HFF-Myc (cell line): ENCODE data around the gene HOXA5.

Experiments used
- DNase-seq: peaks from one replicate; pipeline ENCODE4 v3.0.0-alpha.2; 2011; ENCODE audit warnings: low read depth; ENCODE audit errors: extremely low read depth
- H3K4me3 ChIP-seq: replicated peaks from 2 replicates; pipeline ENCODE4 v1.5.1; 2011; ENCODE audit warnings: low read depth, mild to moderate bottlenecking, control low read depth, low read length
- CTCF ChIP-seq: IDR thresholded peaks from 2 replicates; pipeline ENCODE4 v1.5.1; 2012; ENCODE audit warnings: mild to moderate bottlenecking, low read depth, low read length, control low read depth; ENCODE audit errors: missing control alignments

HOXA5 gene

DNA sequence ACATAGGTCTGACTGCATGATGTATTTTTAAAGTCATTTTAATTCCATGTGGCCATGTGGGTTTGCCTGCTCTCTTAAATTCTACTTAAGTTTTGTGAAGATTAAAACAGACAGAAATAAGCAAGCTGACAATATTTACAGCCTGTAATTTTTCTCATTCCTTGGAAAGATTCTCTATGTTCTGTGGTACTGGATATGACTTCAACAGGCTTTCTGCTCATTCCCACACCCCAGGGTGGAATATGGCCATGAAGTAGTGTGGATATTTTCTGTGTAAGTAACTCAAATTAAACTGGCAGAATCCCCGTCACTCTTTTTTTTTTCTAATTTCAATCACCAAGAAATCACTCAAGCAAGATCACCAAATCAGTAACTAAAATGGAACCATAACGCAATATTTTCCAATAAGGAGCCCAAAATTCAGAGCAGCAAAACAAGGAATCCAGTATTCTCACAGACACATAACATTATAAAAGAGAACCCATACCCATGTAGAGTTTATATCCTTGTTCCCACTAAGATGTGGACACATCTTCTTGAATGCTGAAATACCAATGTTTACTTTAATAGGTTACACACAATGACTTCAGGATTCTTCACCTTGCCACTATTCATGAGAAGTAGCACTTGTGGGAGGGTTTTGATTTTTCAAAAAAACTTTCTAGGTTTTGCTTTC lies 5.7 kb downstream of the HOXA5 start:
- DNase-seq: no peak
- H3K4me3 ChIP-seq: no peak overlapping the region
- no peak for TF ChIP-seq CTCF

DNA sequence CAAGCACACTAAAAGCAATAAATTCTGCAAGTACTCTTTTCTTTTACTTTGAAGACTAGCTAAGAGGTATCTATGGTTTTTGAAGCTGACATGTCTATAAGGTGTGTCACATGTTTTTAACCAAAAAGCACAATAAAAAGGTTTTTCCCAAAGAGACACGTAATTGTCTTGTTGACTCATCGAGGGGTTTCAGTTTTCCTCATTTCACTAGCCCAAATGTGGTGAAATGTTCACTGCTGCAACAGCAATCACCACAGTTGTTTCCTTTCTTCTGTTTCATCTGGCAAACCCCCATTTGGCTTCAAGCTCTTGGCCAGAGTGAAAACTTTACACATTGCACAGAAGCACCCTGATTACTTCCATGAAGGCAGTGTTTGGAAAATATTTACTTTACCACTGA lies 9.1 kb downstream of the HOXA5 start:
- TF ChIP-seq CTCF: no peak

GRCh38 chr7:27133409-27134231 lies 9.9 kb downstream of the HOXA5 start:
- no peak for DNase-seq
- TF ChIP-seq CTCF: no peak
- H3K4me3 ChIP-seq: no peak overlapping the region

More for the DNA sequence above, 9.1 kb downstream of the HOXA5 start:
- no peak for DNase-seq
- H3K4me3 ChIP-seq: no peak overlapping the region

DNA sequence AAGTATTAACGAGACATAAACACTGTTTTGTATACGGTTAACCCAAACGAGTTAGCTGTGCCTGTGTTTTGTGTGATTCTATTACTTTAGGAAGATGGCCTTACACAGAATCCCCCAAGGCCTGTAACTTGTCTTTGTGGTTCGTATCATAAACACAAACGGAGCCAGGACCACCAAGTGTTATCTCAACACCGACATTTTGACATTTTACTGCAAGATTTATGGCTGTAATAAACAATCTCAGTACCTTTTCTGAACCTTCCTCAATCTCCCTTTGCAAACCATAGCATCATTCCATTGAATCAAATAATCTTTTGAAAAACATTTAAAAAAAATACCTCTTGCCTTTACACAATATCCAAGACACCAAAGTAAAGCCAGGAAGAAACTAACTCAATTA lies 10.5 kb downstream of the HOXA5 start:
- DNase-seq: no peak
- no peak overlapping the region for H3K4me3 ChIP-seq
- no peak for TF ChIP-seq CTCF

GRCh38 chr7:27132214-27132613 lies 11.3 kb downstream of the HOXA5 start:
- DNase-seq: no peak
- no peak for TF ChIP-seq CTCF
- no peak overlapping the region for H3K4me3 ChIP-seq

DNA sequence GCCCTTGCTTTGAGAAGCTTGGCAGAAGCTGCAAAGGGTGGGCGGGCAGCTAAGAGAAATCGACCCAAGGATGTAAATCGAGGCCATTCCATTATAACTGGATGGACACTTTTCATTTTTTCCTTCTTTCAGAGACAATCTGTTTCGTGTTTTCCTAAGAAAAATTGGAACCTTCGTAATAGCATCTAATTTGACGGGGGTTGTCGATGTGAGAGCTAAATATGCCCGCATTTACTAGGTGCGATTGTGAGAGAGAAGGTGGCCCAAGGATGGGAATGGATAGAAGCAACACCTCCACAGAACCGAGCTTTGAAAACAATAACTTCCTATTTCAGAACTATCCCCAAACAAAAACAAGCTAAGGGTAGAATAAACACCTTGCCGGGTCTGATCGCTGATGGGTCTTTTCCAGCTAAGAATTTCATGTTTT lies 12.1 kb downstream of the HOXA5 start:
- TF ChIP-seq CTCF: no peak
- no peak for DNase-seq
- H3K4me3 ChIP-seq: peak overlapping the region; percentile 42
